T-cell (primary cell): ENCODE results near the gene OSBPL1A. TPM values are rescaled to one million over a fixed set of nuclear protein-coding genes. Genes with fewer than 3 reads are reported as not detected.

Source experiments
- ATAC-seq, 4 experiments: fragments of 200-7000 bp in 3 of 4; fragments of 150-1000 bp in 1 of 4; cut with Tn5 transposase; replicated peaks in 1 of 4; 1 replicate in 3 of 4; 2 replicates in 1 of 4; pipeline ENCODE4 v1.10.0; 2021; ENCODE audit warnings: moderate library complexity in 3 of 4, mild to moderate bottlenecking in 2 of 4, moderate number of reproducible peaks in 1 of 4
- CTCF ChIA-PET, 2 donors: fragments of 300-600 bp; sonication (Branson Sonifier 250); formaldehyde crosslinking; loops; one replicate each; lab custom pipeline; 2022; ENCODE audit warnings: antibody characterized with exemption in 2 of 2; lab: Charles Lee
- POLR2A ChIA-PET, 2 donors: fragments of 300-600 bp; sonication (Branson Sonifier 250); formaldehyde crosslinking; loops; one replicate each; lab custom pipeline; 2022; ENCODE audit warnings: antibody characterized with exemption in 2 of 2; lab: Charles Lee
- DNase-seq, 35 experiments: peaks; one replicate each; pipeline versions ENCODE4 v3.0.0 to v3.0.0-alpha.2; 2013 to 2023
- H3K27ac ChIP-seq: one replicate; pipeline ENCODE4 v1.5.1; 2013; ENCODE audit warnings: low read length
- H3K27me3 ChIP-seq, 2 experiments: replicated peaks in 1 of 2; 1 replicate in 1 of 2; 2 replicates in 1 of 2; pipeline versions ENCODE4 v1.6.1 to v1.7.0; 2013; ENCODE audit warnings: low read length in 1 of 2, mixed read lengths in 1 of 2; ENCODE audit not compliant: control insufficient read depth in 2 of 2, insufficient read depth in 2 of 2; ENCODE audit errors: extremely low read depth in 1 of 2
- H3K36me3 ChIP-seq, 2 donors: 1 replicate in 1 of 2; 2 replicates in 1 of 2; pipeline versions ENCODE4 v1.6.1 to v1.7.0; 2013; ENCODE audit warnings: low read length in 1 of 2; ENCODE audit not compliant: control insufficient read depth in 2 of 2, insufficient read depth in 1 of 2; ENCODE audit errors: extremely low read depth in 1 of 2
- H3K4me1 ChIP-seq, 2 experiments: 1 replicate in 1 of 2; 2 replicates in 1 of 2; pipeline versions ENCODE4 v1.6.1 to v1.7.0; 2013; ENCODE audit warnings: low read length in 2 of 2, mixed read lengths in 1 of 2; ENCODE audit not compliant: insufficient read depth in 2 of 2, control insufficient read depth in 1 of 2; ENCODE audit errors: extremely low read depth in 1 of 2
- H3K4me3 ChIP-seq, 2 donors: 1 replicate in 1 of 2; 2 replicates in 1 of 2; pipeline versions ENCODE4 v1.5.1 to v1.7.0; 2013; ENCODE audit warnings: mild to moderate bottlenecking in 2 of 2, low read length in 1 of 2, moderate library complexity in 1 of 2; ENCODE audit not compliant: control insufficient read depth in 1 of 2; ENCODE audit errors: extremely low read depth in 1 of 2
- H3K9me3 ChIP-seq: 2 replicates; pipeline ENCODE4 v1.7.0; 2013
- H3K27ac Mint-ChIP-seq, 2 donors: one replicate each; pipeline ENCODE4 v1.8.0; 2020 to 2021; ENCODE audit warnings: mild to moderate bottlenecking in 2 of 2, mixed read lengths in 2 of 2
- H3K27me3 Mint-ChIP-seq, 2 donors: one replicate each; pipeline ENCODE4 v1.8.0; 2021 to 2022; ENCODE audit warnings: mixed read lengths in 2 of 2
- H3K36me3 Mint-ChIP-seq: one replicate; pipeline ENCODE4 v1.8.0; 2021; ENCODE audit warnings: mixed read lengths
- H3K4me1 Mint-ChIP-seq, 3 donors: one replicate each; pipeline ENCODE4 v1.8.0; 2020 to 2022; ENCODE audit warnings: mixed read lengths in 3 of 3, mild to moderate bottlenecking in 1 of 3
- H3K4me3 Mint-ChIP-seq, 3 donors: one replicate each; pipeline ENCODE4 v1.8.0; 2020 to 2022; ENCODE audit warnings: mild to moderate bottlenecking in 3 of 3, mixed read lengths in 3 of 3, moderate library complexity in 3 of 3
- H3K9me3 Mint-ChIP-seq, 3 donors: one replicate each; pipeline ENCODE4 v1.8.0; 2020 to 2022; ENCODE audit warnings: mixed read lengths in 3 of 3
- WGBS: methylation state at CpG from one replicate; pipeline ENCODE4 v1.1.5; 2013; ENCODE audit warnings: missing lambda C conversion rate; ENCODE audit not compliant: insufficient coverage; 5-methylcytosine and 5-hydroxymethylcytosine counted together
- total RNA-seq, 35 experiments: library from RNA in 6 of 35; stranded (reverse) in 6 of 35; fragments of 120-200 nt in 1 of 35; gene quantifications; one replicate each; pipeline versions ENCODE4 v1.2.1 to v1.2.4 and lab custom pipeline; 2013 to 2026

Gene OSBPL1A
- total RNA-seq, 5 donors from 2014 or later (not counting 1 experiment from before 2014, with no cell fraction given) = 3.3 to 6.4 (median 4.0) TPM

GRCh38 chr18:24420551-24420950 is 22.9 kb upstream of the OSBPL1A start:
- 92% methylated on average over 2 of the region's 4 CpGs for WGBS
- Mint-ChIP-seq H3K4me1 (peaks cover under 1 to 2% (median 2%) of the 10 kb centered on the region in 3 donors), H3K36me3 (peaks cover 1% of the 10 kb centered on the region), H3K27ac (no peak overlapping the region), H3K4me3 (no peak overlapping the region), H3K27me3 (peaks cover 53 to 57% of the 10 kb centered on the region in 2 donors), H3K9me3 (peaks cover 0 to 9% (median 6%) of the 10 kb centered on the region in 3 donors)
- H3K9me3 ChIP-seq = peaks cover 2% of the 10 kb centered on the region
- ATAC-seq = no peak
- H3K27ac ChIP-seq = no peak overlapping the region
- ChIA-PET CTCF (no interaction called here), POLR2A (no interaction called here)
- H3K36me3 ChIP-seq = no peaks in the 10 kb centered on the region
- H3K4me3 ChIP-seq = no peak overlapping the region
- DNase-seq = no peak
- H3K4me1 ChIP-seq = no peaks in the 10 kb centered on the region
- H3K27me3 ChIP-seq = peaks cover 3 to 17% of the 10 kb centered on the region in 2 experiments

DNA sequence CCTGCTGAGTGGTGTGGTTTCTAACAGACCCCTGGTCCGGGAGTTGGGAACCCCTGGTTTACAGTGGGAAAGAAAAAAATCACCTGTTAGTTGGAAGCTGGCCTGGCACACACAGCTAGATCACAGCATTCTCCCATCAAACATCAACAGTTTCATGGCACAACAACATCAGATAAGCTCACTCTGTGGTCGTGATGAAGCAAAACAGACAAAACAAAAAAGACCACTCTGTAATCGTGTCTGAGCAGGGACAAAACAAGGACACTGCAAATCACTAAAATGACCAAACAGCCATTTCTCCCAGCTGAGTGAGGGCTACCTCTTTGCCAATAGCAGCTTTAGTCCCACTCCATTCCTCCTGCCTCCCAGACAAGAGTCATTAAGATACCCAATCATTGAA is 19.9 kb upstream of the OSBPL1A start:
- no peaks in the 10 kb centered on the region for H3K4me1 ChIP-seq
- WGBS = 62% methylated on average over 2 of the region's 3 CpGs

GRCh38 chr18:24414349-24415003 is 16.9 kb upstream of the OSBPL1A start:
- no peaks in the 10 kb centered on the region for H3K36me3 ChIP-seq
- Mint-ChIP-seq H3K4me1 (no peaks in the 10 kb centered on the region), H3K36me3 (no peaks in the 10 kb centered on the region), H3K9me3 (no peaks in the 10 kb centered on the region), H3K27me3 (peaks cover 21 to 32% of the 10 kb centered on the region in 2 donors), H3K4me3 (no peak overlapping the region), H3K27ac (no peak overlapping the region)
- no peak overlapping the region for H3K27ac ChIP-seq
- H3K4me3 ChIP-seq = no peak overlapping the region
- H3K9me3 ChIP-seq = no peaks in the 10 kb centered on the region
- H3K4me1 ChIP-seq = no peaks in the 10 kb centered on the region
- DNase-seq (no peak), ATAC-seq (no peak)
- ChIA-PET POLR2A (interaction anchor here in 1 of 2 donors (1.0 kb wide), 1 partner anchor 30 kb away, joined by 3 read pairs; no protein-coding TSS in a partner anchor), CTCF (interaction anchor here in 1 of 2 donors (0.7 kb wide), 1 partner anchor 45 kb away, joined by 4 read pairs; no protein-coding TSS in a partner anchor)
- H3K27me3 ChIP-seq = peaks cover 0 to 5% of the 10 kb centered on the region in 2 experiments
- WGBS = 17% methylated on average over 1 of the region's 3 CpGs

More for the DNA sequence above, 19.9 kb upstream of the OSBPL1A start:
- Mint-ChIP-seq H3K4me3 (no peak overlapping the region), H3K27ac (no peak overlapping the region), H3K4me1 (no peaks in the 10 kb centered on the region), H3K36me3 (no peaks in the 10 kb centered on the region), H3K27me3 (peaks cover 39 to 43% of the 10 kb centered on the region in 2 donors), H3K9me3 (no peaks in the 10 kb centered on the region)
- DNase-seq (no peak), ATAC-seq (no peak)
- Histone ChIP-seq H3K4me3 (no peak overlapping the region), H3K36me3 (no peaks in the 10 kb centered on the region), H3K27ac (no peak overlapping the region), H3K27me3 (peaks cover 0 to 17% of the 10 kb centered on the region in 2 experiments), H3K9me3 (no peaks in the 10 kb centered on the region)
- ChIA-PET CTCF (no interaction called here), POLR2A (no interaction called here)

GRCh38 chr18:24413148-24413547 is 15.5 kb upstream of the OSBPL1A start:
- H3K4me1 ChIP-seq = no peaks in the 10 kb centered on the region
- H3K4me3 Mint-ChIP-seq = no peak overlapping the region
- WGBS = 100% methylated on average over 2 of the region's 2 CpGs
- no peak for DNase-seq
- ChIA-PET CTCF (no interaction called here), POLR2A (interaction anchor here in 1 of 2 donors (1.0 kb wide), 1 partner anchor 29 kb away, joined by 3 read pairs; no protein-coding TSS in a partner anchor)
- no peaks in the 10 kb centered on the region for H3K36me3 Mint-ChIP-seq
- no peaks in the 10 kb centered on the region for H3K4me1 Mint-ChIP-seq
- H3K27me3 Mint-ChIP-seq = peaks cover 22 to 34% of the 10 kb centered on the region in 2 donors
- no peaks in the 10 kb centered on the region for H3K36me3 ChIP-seq
- H3K27me3 ChIP-seq = peaks cover 0 to 3% of the 10 kb centered on the region in 2 experiments
- no peaks in the 10 kb centered on the region for H3K9me3 ChIP-seq
- ATAC-seq = no peak
- H3K27ac ChIP-seq = no peak overlapping the region
- no peak overlapping the region for H3K4me3 ChIP-seq
- no peaks in the 10 kb centered on the region for H3K9me3 Mint-ChIP-seq
- no peak overlapping the region for H3K27ac Mint-ChIP-seq

GRCh38 chr18:24408496-24408895 is 10.9 kb upstream of the OSBPL1A start:
- POLR2A ChIA-PET = interaction anchor here in 1 of 2 donors (1.2 kb wide), 1 partner anchor 22 kb away, joined by 3 read pairs; no protein-coding TSS in a partner anchor

GRCh38 chr18:24404591-24404990 is 7.0 kb upstream of the OSBPL1A start:
- Histone ChIP-seq H3K4me1 (no peaks in the 10 kb centered on the region), H3K9me3 (no peaks in the 10 kb centered on the region), H3K36me3 (no peaks in the 10 kb centered on the region), H3K27ac (no peak overlapping the region), H3K27me3 (peaks cover 0 to 16% of the 10 kb centered on the region in 2 experiments), H3K4me3 (no peak overlapping the region)
- CTCF ChIA-PET = no interaction called here
- no peak for DNase-seq
- no peak overlapping the region for H3K4me3 Mint-ChIP-seq
- peaks cover 39 to 43% of the 10 kb centered on the region in 2 donors for H3K27me3 Mint-ChIP-seq
- H3K27ac Mint-ChIP-seq = no peak overlapping the region
- H3K9me3 Mint-ChIP-seq = no peaks in the 10 kb centered on the region
- no peaks in the 10 kb centered on the region for H3K4me1 Mint-ChIP-seq
- POLR2A ChIA-PET = no interaction called here
- ATAC-seq = no peak
- no CpG with 5 or more reads among the region's 3 CpGs for WGBS
- no peaks in the 10 kb centered on the region for H3K36me3 Mint-ChIP-seq

More at GRCh38 chr18:24408496-24408895, 10.9 kb upstream of the OSBPL1A start:
- H3K36me3 ChIP-seq = no peaks in the 10 kb centered on the region
- Mint-ChIP-seq H3K36me3 (no peaks in the 10 kb centered on the region), H3K27me3 (peaks cover 49 to 51% of the 10 kb centered on the region in 2 donors), H3K27ac (no peak overlapping the region), H3K4me3 (no peak overlapping the region), H3K9me3 (no peaks in the 10 kb centered on the region), H3K4me1 (no peaks in the 10 kb centered on the region)
- H3K27me3 ChIP-seq = peaks cover 0 to 3% of the 10 kb centered on the region in 2 experiments
- DNase-seq (no peak), ATAC-seq (no peak)
- no peak overlapping the region for H3K4me3 ChIP-seq
- CTCF ChIA-PET = no interaction called here
- H3K4me1 ChIP-seq = no peaks in the 10 kb centered on the region
- 86% methylated on average over 1 of the region's 2 CpGs for WGBS
- no peak overlapping the region for H3K27ac ChIP-seq
- H3K9me3 ChIP-seq = no peaks in the 10 kb centered on the region
